NT2/D1 (cell line): ENCODE measurements around the gene NUDT16L1.

Experiments
- YY1 ChIP-seq: IDR thresholded peaks from 2 replicates; pipeline ENCODE4 v1.6.1; 2011; ENCODE audit not compliant: insufficient read length, insufficient read depth
- ZNF274 ChIP-seq: IDR thresholded peaks from 2 replicates; pipeline ENCODE4 v1.6.1; 2011; ENCODE audit warnings: mild to moderate bottlenecking, low read depth, low read length

DNA sequence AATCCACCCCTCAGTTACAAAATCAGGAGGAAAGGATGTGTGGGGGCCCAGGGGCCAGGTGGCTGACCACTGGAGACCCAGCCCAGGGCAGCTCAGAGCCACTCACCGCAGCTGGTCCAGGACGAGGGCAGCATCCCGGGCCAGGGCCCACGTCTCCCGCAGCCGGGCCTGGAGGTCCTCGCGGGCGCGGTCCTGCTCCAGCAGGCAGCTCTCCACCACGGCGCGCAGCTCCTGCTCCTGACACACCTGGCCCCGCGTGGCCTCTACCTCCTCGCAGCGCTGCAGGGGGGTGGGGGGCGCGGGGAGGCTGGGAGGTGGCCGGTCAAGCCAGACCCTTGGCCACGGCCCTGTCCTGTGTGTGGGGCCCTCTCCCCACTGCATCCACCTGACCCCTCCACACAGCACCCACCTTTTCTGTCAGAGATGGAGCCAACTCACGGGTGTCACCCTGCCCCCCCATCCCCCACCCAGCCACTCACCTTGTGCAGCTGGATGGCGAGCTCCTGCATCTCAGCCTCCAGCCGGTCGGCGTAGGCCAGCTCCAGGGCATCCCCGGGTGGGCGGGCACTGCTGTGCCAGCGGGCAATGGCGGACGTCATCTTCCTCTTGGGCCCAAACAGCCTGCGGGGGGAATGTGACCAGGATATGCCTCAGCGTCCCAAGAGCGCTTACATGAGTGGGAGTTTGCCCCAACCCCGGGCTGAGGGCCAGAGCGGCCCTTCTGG lies 5.1 kb downstream of the NUDT16L1 start:
- TF ChIP-seq YY1: no peak
- TF ChIP-seq ZNF274: no peak
